K562 (cell line): ENCODE results near the gene CORT. TPM values are rescaled to one million over a fixed set of nuclear protein-coding genes. Genes with fewer than 3 reads are reported as not detected.
A peak's percentile ranks its signal among the peaks of the same experiment; 100 is the strongest.
"Not testable (repeated sequence)": the region's sequence is repeated elsewhere in the genome, so short reads cannot be mapped to it uniquely, and the experiment has no call there.

Experiments
- ATAC-seq: fragments of 200-7000 bp; cut with Tn5 transposase; 3 replicates; pipeline ENCODE4 v1.9.1; 2020; ENCODE audit warnings: moderate library complexity
- BruUV-seq: library from RNA; stranded (reverse); fragments of 400-500 nt; replicated peaks from 2 replicates; lab custom pipeline; 2021; lab: Mats Ljungman, UMichigan
- CTCF ChIA-PET: fragments of 300-600 bp; formaldehyde crosslinking; extraction: SDS; loops from one replicate; lab custom pipeline; 2021; ENCODE audit warnings: low intra/inter-chr PET ratio; lab: Yijun Ruan, JAX
- POLR2A ChIA-PET: fragments of 300-600, 350-650 bp; sonication (Branson Sonifier 250); formaldehyde crosslinking; extraction: SDS; loops from one replicate; lab custom pipeline; 2021; ENCODE audit warnings: antibody characterized with exemption, inconsistent platforms; lab: Yijun Ruan, JAX
- DNase-seq, 4 experiments: peaks; one replicate each; pipeline versions ENCODE4 v3.0.0 to v3.0.0-alpha.2; 2011 to 2018; ENCODE audit warnings: low spot score in 3 of 4, mixed read lengths in 3 of 4; ENCODE audit errors: extremely low read depth in 1 of 4
- FAIRE-seq: peaks from 2 replicates; lab custom pipeline; 2011; peaks lifted over from hg19 to GRCh38; lab: Jason Lieb, UNC
- H2AFZ ChIP-seq: 2 replicates; pipeline ENCODE4 v1.6.0; 2011; ENCODE audit warnings: low read depth, low read length, control low read depth, inconsistent platforms
- H3K27ac ChIP-seq: fragments of 200-600 bp; 3 replicates; pipeline ENCODE4 v1.8.0; 2011; ENCODE audit warnings: low read depth, mild to moderate bottlenecking, control low read depth, inconsistent platforms, low read length, moderate library complexity, mixed read lengths; ENCODE audit errors: extremely low read depth
- H3K27me3 ChIP-seq, 2 experiments: fragments of 300-600 bp in 1 of 2; 2 replicates in 1 of 2; 3 replicates in 1 of 2; pipeline versions ENCODE4 v1.6.0 to v1.8.0; 2011; ENCODE audit warnings: inconsistent platforms in 2 of 2, low read length in 2 of 2, mild to moderate bottlenecking in 1 of 2, mixed read lengths in 1 of 2, moderate library complexity in 1 of 2; ENCODE audit not compliant: control insufficient read depth in 2 of 2, insufficient read depth in 2 of 2
- H3K36me3 ChIP-seq: fragments of 300-600 bp; 3 replicates; pipeline ENCODE4 v1.8.0; 2011; ENCODE audit warnings: mild to moderate bottlenecking, low read length, inconsistent platforms; ENCODE audit not compliant: control insufficient read depth, insufficient read depth
- H3K4me1 ChIP-seq, 2 experiments: fragments of 200-600 bp in 1 of 2; replicated peaks in 1 of 2; 2 replicates in 1 of 2; 3 replicates in 1 of 2; pipeline versions ENCODE4 v1.5.1 to v1.8.0; 2011; ENCODE audit warnings: inconsistent platforms in 2 of 2, low read length in 2 of 2, mild to moderate bottlenecking in 1 of 2, mixed read lengths in 1 of 2, moderate library complexity in 1 of 2; ENCODE audit not compliant: control insufficient read depth in 2 of 2, insufficient read depth in 2 of 2
- H3K4me2 ChIP-seq: 2 replicates; pipeline ENCODE4 v1.6.1; 2011; ENCODE audit warnings: low read length, control low read depth, inconsistent platforms, mixed read lengths; ENCODE audit not compliant: insufficient read depth
- H3K4me3 ChIP-seq: fragments of 200-600 bp; sonication (generic), shearing (Covaris generic); 2 replicates; pipeline ENCODE4 v1.5.1; 2016; ENCODE audit warnings: control low read depth, inconsistent platforms
- H3K79me2 ChIP-seq: fragments of 200-600 bp; 3 replicates; pipeline ENCODE4 v1.8.0; 2011; ENCODE audit warnings: low read length, inconsistent platforms; ENCODE audit not compliant: control insufficient read depth, insufficient read depth
- H3K9ac ChIP-seq, 2 experiments: 2 replicates each; pipeline versions ENCODE4 v1.6.0 to v1.6.1; 2011; ENCODE audit warnings: low read depth in 2 of 2, low read length in 2 of 2, control low read depth in 1 of 2, inconsistent platforms in 1 of 2, mild to moderate bottlenecking in 1 of 2, mixed read lengths in 1 of 2; ENCODE audit not compliant: insufficient read depth in 1 of 2
- H3K9me1 ChIP-seq: one replicate; pipeline ENCODE4 v1.6.0; 2011; ENCODE audit warnings: inconsistent platforms, mild to moderate bottlenecking, low read length, moderate library complexity; ENCODE audit not compliant: control insufficient read depth, insufficient read depth
- H3K9me3 ChIP-seq: replicated peaks from 2 replicates; pipeline ENCODE4 v1.5.1; 2011; ENCODE audit warnings: low read depth, low read length, inconsistent platforms; ENCODE audit not compliant: control insufficient read depth, insufficient read depth
- H4K20me1 ChIP-seq: replicated peaks from 2 replicates; pipeline ENCODE4 v1.6.1; 2011; ENCODE audit warnings: low read length, inconsistent platforms, mixed read lengths; ENCODE audit not compliant: control insufficient read depth, insufficient read depth
- CBX1 ChIP-seq: sonication (generic); IDR thresholded peaks from 2 replicates; pipeline ENCODE4 v1.6.1; 2016; ENCODE audit warnings: antibody characterized with exemption, low read depth, mild to moderate bottlenecking
- FOXA3 ChIP-seq, 2 experiments: fragments of 450-650 bp in 1 of 2; sonication (generic) in 1 of 2; formaldehyde crosslinking; IDR thresholded peaks in 1 of 2; conservative IDR thresholded peaks in 1 of 2; 2 replicates each; pipeline versions ENCODE4 v1.4.0 to v1.8.0; 2020 to 2022; ENCODE audit warnings: mild to moderate bottlenecking in 2 of 2, missing genetic modification reagents in 1 of 2
- JUN ChIP-seq, 2 experiments: sonication (generic) in 1 of 2; formaldehyde crosslinking in 1 of 2; IDR thresholded peaks; 2 replicates each; pipeline versions ENCODE4 v1.6.1 to v1.8.0; 2012 to 2022; ENCODE audit warnings: borderline replicate concordance in 2 of 2, mild to moderate bottlenecking in 2 of 2, improper control_type of control experiment in 1 of 2, low read depth in 1 of 2, low read length in 1 of 2, missing genetic modification reagents in 1 of 2
- MAX ChIP-seq: sonication (generic); formaldehyde crosslinking; IDR thresholded peaks from 2 replicates; pipeline ENCODE4 v1.9.0; 2022; ENCODE audit warnings: mild to moderate bottlenecking, missing genetic modification reagents
- MBD1 ChIP-seq: fragments of 250-450 bp; sonication (Bioruptor Pico); IDR thresholded peaks from 2 replicates; pipeline ENCODE4 v1.8.0; 2022; ENCODE audit warnings: inconsistent platforms
- MEF2D ChIP-seq: conservative IDR thresholded peaks from 2 replicates; pipeline ENCODE4 v1.6.1; 2016; ENCODE audit warnings: low read depth, missing genetic modification characterization, missing compliant biosample characterization
- MIER1 ChIP-seq: fragments of 450-650 bp; IDR thresholded peaks from 2 replicates; pipeline ENCODE4 v1.6.1; 2016; ENCODE audit warnings: antibody characterized with exemption, mild to moderate bottlenecking, low read depth
- NFE2 ChIP-seq: IDR thresholded peaks from 2 replicates; pipeline ENCODE4 v1.6.1; 2014; ENCODE audit warnings: antibody characterized with exemption, low read depth
- TCF15 ChIP-seq: fragments of 250-450 bp; sonication (Bioruptor Pico); IDR thresholded peaks from 2 replicates; pipeline ENCODE4 v1.8.0; 2022; ENCODE audit warnings: moderate library complexity, mild to moderate bottlenecking, inconsistent platforms
- THRAP3 ChIP-seq: fragments of 450-650 bp; IDR thresholded peaks from 2 replicates; pipeline ENCODE4 v1.6.1; 2016; ENCODE audit warnings: mild to moderate bottlenecking, inconsistent platforms, borderline replicate concordance
- TRIM28 ChIP-seq: fragments of 450-650 bp; IDR thresholded peaks from 2 replicates; pipeline ENCODE4 v1.6.1; 2017
- ZFX ChIP-seq: sonication (generic); formaldehyde crosslinking; IDR thresholded peaks from 2 replicates; pipeline ENCODE4 v1.8.0; 2022; ENCODE audit warnings: mild to moderate bottlenecking, missing genetic modification reagents, moderate library complexity
- ZNF175 ChIP-seq: fragments of 200-800 bp; sonication (Bioruptor generic); IDR thresholded peaks from 2 replicates; pipeline ENCODE4 v1.6.1; 2016; ENCODE audit warnings: low read depth, mild to moderate bottlenecking, missing genetic modification characterization, missing compliant biosample characterization
- ZNF311 ChIP-seq: fragments of 250-450 bp; sonication (Bioruptor Pico); IDR thresholded peaks from 2 replicates; pipeline ENCODE4 v1.4.0; 2020; ENCODE audit warnings: mild to moderate bottlenecking, moderate library complexity
- ZNF445 ChIP-seq: fragments of 250-450 bp; sonication (Bioruptor Pico); IDR thresholded peaks from 2 replicates; pipeline ENCODE4 v1.4.0; 2020; ENCODE audit warnings: low read depth, mild to moderate bottlenecking, moderate library complexity
- ZNF584 ChIP-seq: fragments of 200-800 bp; sonication (Bioruptor generic); IDR thresholded peaks from 2 replicates; pipeline ENCODE4 v1.6.1; 2016; ENCODE audit warnings: low read depth, mild to moderate bottlenecking, missing genetic modification characterization, missing compliant biosample characterization
- WGBS: fragments of 100-300 bp; shearing (Covaris generic); methylation state at CpG from one replicate; pipeline ENCODE4 v1.1.6; 2016; ENCODE audit warnings: low coverage, mixed read lengths; ENCODE audit not compliant: insufficient coverage; ENCODE audit errors: missing lambda C conversion rate; 5-methylcytosine and 5-hydroxymethylcytosine counted together
- in situ Hi-C: fragments of 300-500 bp; cut with MboI; formaldehyde crosslinking; loops from 4 replicates; pipeline ENCODE4 v1.15.0; 2018; ENCODE audit warnings: inconsistent platforms, mixed read lengths
- intact Hi-C: fragments of 100-400 bp; cut with micrococcal nuclease; formaldehyde crosslinking; loops from 2 replicates; pipeline ENCODE4 v1.14.2; 2022
- polyA plus RNA-seq, 8 experiments: library from polyadenylated mRNA; depleted of rRNA in 4 of 8; stranded (reverse) in 5 of 8; unstranded in 3 of 8; fragments of >200 nt; fragmentation: Nextera tagmentation in 2 of 8; fragmentation: Illumina TruSeq in 1 of 8; extraction: Ambion mirVana in 2 of 8; extraction: Trizol in 1 of 8; gene quantifications; 2 replicates each; pipeline versions ENCODE4 v1.2.1 to v1.2.3, GENCODE V29; 2011 to 2014; ENCODE audit warnings: inconsistent platforms in 1 of 8, missing spikeins in 1 of 8
- total RNA-seq, 7 experiments: library from RNA; depleted of rRNA in 6 of 7; stranded (reverse); fragments of >200 nt in 6 of 7; fragmentation: Illumina TruSeq in 2 of 7; extraction: Trizol in 2 of 7; gene quantifications; 2 replicates each; pipeline versions ENCODE4 v1.2.1 to v1.2.3, GENCODE V29; 2011 to 2021; ENCODE audit warnings: low replicate concordance in 1 of 7

Gene CORT
- total and polyA plus RNA-seq, 9 of the 15 experiments (the other 6 are each of a cell fraction or from before 2014, with no cell fraction given) = 0.08 to 0.54 (median 0.13) TPM; not detected in 5

- intact Hi-C loops = loop anchor here (2.0 to 5.0 kb wide), 2 partner anchors 21 to 97 kb away; no protein-coding TSS in a partner anchor
- Histone ChIP-seq H3K4me1 (peaks cover 24 to 31% of the 10 kb centered on the region in 2 experiments; a peak in 4 of 5 replicates), H3K9ac (peak overlapping the region; percentile 2 to 82; a peak in 2 of 4 replicates), H3K4me3 (peak overlapping the region; percentile 72), H3K27ac (peak overlapping the region; percentile 90), H3K4me2 (peak overlapping the region; percentile 84), H3K36me3 (peaks cover 32% of the 10 kb centered on the region), H3K79me2 (peaks cover 64% of the 10 kb centered on the region), H2AFZ (peak overlapping the region; percentile 84)
- 60% methylated on average over 10 of the region's 10 CpGs for WGBS
- H4K20me1 ChIP-seq; BruUV-seq; H3K9me3 ChIP-seq; CTCF ChIA-PET; H3K27me3 ChIP-seq; ATAC-seq; H3K9me1 ChIP-seq; FAIRE-seq; POLR2A ChIA-PET; DNase-seq; in situ Hi-C loops; TF ChIP-seq JUN (IDR thresholded peaks at IDR 0.05; ENCODE audit: borderline replicate concordance, low read depth, low read length): not testable (repeated sequence)
- TF ChIP-seq NFE2 (0 out of 2 replicates have a peak, but pooled peaks have one; percentile 0), ZNF584 (CRISPR knock-in tag) (0 out of 2 replicates have a peak, but pooled peaks have one; percentile 19), ZFX (CRISPR knock-in tag) (peak; percentile 68), MBD1 (peak; percentile 87), THRAP3 (peak; percentile 90; the same call in 1 of the 2 replicates), TCF15 (0 out of 2 replicates have a peak, but pooled peaks have one; percentile 53), MIER1 (peak; percentile 53; the same call in 1 of the 2 replicates), TRIM28 (0 out of 2 replicates have a peak, but pooled peaks have one; percentile 76), ZNF175 (CRISPR knock-in tag) (peak; percentile 26; the same call in 1 of the 2 replicates), MEF2D (tag) (0 out of 2 replicates have a peak, but pooled peaks have one; percentile 50), JUN (CRISPR knock-in tag; IDR thresholded peaks at IDR 0.05; ENCODE audit: borderline replicate concordance) (0 out of 2 replicates have a peak, but pooled peaks have one; percentile 56), ZNF311 (CRISPR knock-in tag) (0 out of 2 replicates have a peak, but pooled peaks have one; percentile 46), MAX (0 out of 2 replicates have a peak, but pooled peaks have one; percentile 8), FOXA3 (CRISPR knock-in tag; conservative IDR thresholded peaks at IDR 0.05 in 1 of 2, IDR thresholded peaks at IDR 0.05 in 1 of 2) (peak in 1 of 2 experiments; percentile 34; a peak in 1 of 4 replicates), ZNF445 (0 out of 2 replicates have a peak, but pooled peaks have one; percentile 30), CBX1 (peak; percentile 9; the same call in 1 of the 2 replicates)
Measured at GRCh38 chr1:10474309-10474612, 24.4 kb downstream of the CORT start.
